MM.1S (cell line): Measurements from ENCODE around the gene SSR2.

Experiments
- DNase-seq: peaks from one replicate; pipeline ENCODE4 v3.0.0-alpha.2; 2015
- H2AFZ ChIP-seq: fragments of 300-600 bp; sonication (generic); 2 replicates; pipeline ENCODE4 v1.6.0; 2016; ENCODE audit warnings: antibody characterized with exemption, low read length
- H3F3A ChIP-seq: fragments of 300-600 bp; sonication (generic); 2 replicates; pipeline ENCODE4 v1.6.1; 2016; ENCODE audit warnings: mild to moderate bottlenecking, antibody characterized with exemption, low read length, moderate library complexity, mixed read lengths; ENCODE audit not compliant: insufficient read depth
- H3K27ac ChIP-seq: fragments of 300-600 bp; sonication (generic); 2 replicates; pipeline ENCODE4 v1.5.1; 2016; ENCODE audit warnings: mild to moderate bottlenecking, low read length
- H3K27me3 ChIP-seq: fragments of 300-600 bp; sonication (generic); replicated peaks from 2 replicates; pipeline ENCODE4 v1.6.0; 2016; ENCODE audit warnings: low read length; ENCODE audit not compliant: insufficient read depth
- H3K36me3 ChIP-seq: fragments of 300-600 bp; sonication (generic); replicated peaks from 2 replicates; pipeline ENCODE4 v1.6.1; 2016; ENCODE audit warnings: mild to moderate bottlenecking, low read length, mixed read lengths; ENCODE audit not compliant: insufficient read depth
- H3K4me1 ChIP-seq: fragments of 300-600 bp; sonication (generic); 2 replicates; pipeline ENCODE4 v1.6.1; 2016; ENCODE audit warnings: low read length, mixed read lengths
- H3K4me2 ChIP-seq: fragments of 300-600 bp; sonication (generic); 2 replicates; pipeline ENCODE4 v1.6.0; 2016; ENCODE audit warnings: low read depth, low read length
- H3K4me3 ChIP-seq: fragments of 300-600 bp; sonication (generic); 2 replicates; pipeline ENCODE4 v1.5.1; 2016; ENCODE audit warnings: low read length, mixed read lengths
- H3K79me2 ChIP-seq: fragments of 300-600 bp; sonication (generic); 2 replicates; pipeline ENCODE4 v1.6.1; 2016; ENCODE audit warnings: mixed run types, low read length, mixed read lengths
- H3K9ac ChIP-seq: fragments of 300-600 bp; sonication (generic); 2 replicates; pipeline ENCODE4 v1.6.1; 2016; ENCODE audit warnings: low read length, mixed read lengths
- H3K9me2 ChIP-seq: fragments of 300-600 bp; sonication (generic); replicated peaks from 2 replicates; pipeline ENCODE4 v1.6.1; 2016; ENCODE audit warnings: mild to moderate bottlenecking, low read length, mixed read lengths; ENCODE audit not compliant: insufficient read depth
- H3K9me3 ChIP-seq: fragments of 300-600 bp; sonication (generic); replicated peaks from 2 replicates; pipeline ENCODE4 v1.6.1; 2016; ENCODE audit warnings: mild to moderate bottlenecking, low read length, mixed read lengths; ENCODE audit not compliant: insufficient read depth
- H4K20me1 ChIP-seq: fragments of 300-600 bp; sonication (generic); 2 replicates; pipeline ENCODE4 v1.6.1; 2016; ENCODE audit warnings: mild to moderate bottlenecking, low read length, moderate library complexity, mixed read lengths; ENCODE audit not compliant: insufficient read depth
- EZH2 ChIP-seq: fragments of 300-600 bp; sonication (generic); optimal IDR thresholded peaks from 2 replicates; pipeline ENCODE3; 2017; ENCODE audit warnings: low read depth, mild to moderate bottlenecking, antibody characterized with exemption, low read length, mixed read lengths
- EZH2phosphoT487 ChIP-seq: fragments of 300-600 bp; sonication (generic); IDR thresholded peaks from 2 replicates; pipeline ENCODE4 v1.6.1; 2018; ENCODE audit warnings: antibody characterized with exemption, low read length
- TF ChIP-seq, protein P1 (sequence below): fragments of 300-600 bp; sonication (generic); IDR thresholded peaks from 2 replicates; pipeline ENCODE4 v1.5.1; 2016; ENCODE audit warnings: antibody characterized with exemption, low read length, mixed read lengths

The SSR2 gene

DNA sequence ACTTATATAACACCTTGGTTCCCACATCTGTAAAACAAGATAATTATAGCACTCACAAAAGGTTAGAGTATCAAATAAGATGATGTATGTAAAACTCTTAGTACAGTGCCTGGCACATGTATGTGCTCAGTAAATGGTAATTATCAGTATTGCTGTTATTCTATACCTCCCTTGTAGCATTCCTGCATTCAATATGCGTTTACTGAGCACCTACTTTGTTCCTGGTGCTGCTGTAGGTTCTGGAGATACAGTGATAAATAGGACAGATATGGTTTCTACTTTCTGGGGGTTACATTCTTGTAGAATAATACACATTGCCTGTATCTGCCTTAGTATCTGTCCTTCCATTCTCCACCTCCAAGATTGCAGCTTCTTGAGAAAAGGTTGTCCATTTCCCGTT lies 1.2 kb upstream of the SSR2 start:
- H2AFZ ChIP-seq: no peak overlapping the region
- H3K4me3 ChIP-seq: no peak overlapping the region
- peaks cover 7% of the 10 kb centered on the region; the same call in 1 of the 2 replicates for H3K4me1 ChIP-seq
- H3K27ac ChIP-seq: no peak overlapping the region
- H3F3A ChIP-seq: 0 out of 2 replicates have a peak, but pooled peaks cover 4% of the 10 kb centered on the region
- peaks cover 3% of the 10 kb centered on the region; the same call in 1 of the 2 replicates for H3K36me3 ChIP-seq
- H3K27me3 ChIP-seq: no peaks in the 10 kb centered on the region
- H3K9me3 ChIP-seq: no peaks in the 10 kb centered on the region
- no peaks in the 10 kb centered on the region for H3K9me2 ChIP-seq
- DNase-seq: no peak
- TF ChIP-seq, protein P1, sequence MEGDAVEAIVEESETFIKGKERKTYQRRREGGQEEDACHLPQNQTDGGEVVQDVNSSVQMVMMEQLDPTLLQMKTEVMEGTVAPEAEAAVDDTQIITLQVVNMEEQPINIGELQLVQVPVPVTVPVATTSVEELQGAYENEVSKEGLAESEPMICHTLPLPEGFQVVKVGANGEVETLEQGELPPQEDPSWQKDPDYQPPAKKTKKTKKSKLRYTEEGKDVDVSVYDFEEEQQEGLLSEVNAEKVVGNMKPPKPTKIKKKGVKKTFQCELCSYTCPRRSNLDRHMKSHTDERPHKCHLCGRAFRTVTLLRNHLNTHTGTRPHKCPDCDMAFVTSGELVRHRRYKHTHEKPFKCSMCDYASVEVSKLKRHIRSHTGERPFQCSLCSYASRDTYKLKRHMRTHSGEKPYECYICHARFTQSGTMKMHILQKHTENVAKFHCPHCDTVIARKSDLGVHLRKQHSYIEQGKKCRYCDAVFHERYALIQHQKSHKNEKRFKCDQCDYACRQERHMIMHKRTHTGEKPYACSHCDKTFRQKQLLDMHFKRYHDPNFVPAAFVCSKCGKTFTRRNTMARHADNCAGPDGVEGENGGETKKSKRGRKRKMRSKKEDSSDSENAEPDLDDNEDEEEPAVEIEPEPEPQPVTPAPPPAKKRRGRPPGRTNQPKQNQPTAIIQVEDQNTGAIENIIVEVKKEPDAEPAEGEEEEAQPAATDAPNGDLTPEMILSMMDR: no peak
- TF ChIP-seq EZH2 (no peak), EZH2phosphoT487 (no peak)
- H4K20me1 ChIP-seq: no peaks in the 10 kb centered on the region
- H3K9ac ChIP-seq: no peak overlapping the region
- peaks cover 38% of the 10 kb centered on the region for H3K79me2 ChIP-seq
- H3K4me2 ChIP-seq: no peak overlapping the region

DNA sequence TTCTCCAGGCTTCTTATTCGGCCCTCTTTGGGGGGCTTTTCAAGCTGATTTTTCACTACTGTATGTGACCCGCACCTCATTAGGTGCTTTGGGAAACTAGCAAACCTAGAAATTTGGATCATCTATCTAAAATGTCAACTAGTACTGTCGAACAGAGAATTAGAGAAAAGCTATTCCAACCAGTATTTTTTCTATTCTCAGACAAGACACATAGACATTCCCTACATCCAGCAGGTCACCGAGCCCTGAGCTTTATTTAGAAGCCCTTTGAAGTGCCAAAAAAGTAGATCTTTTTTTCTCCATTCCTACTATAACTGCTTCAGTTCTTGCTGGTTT lies 310 bp upstream of the SSR2 start:
- peaks cover 45% of the 10 kb centered on the region for H3K79me2 ChIP-seq
- H3K27me3 ChIP-seq: no peaks in the 10 kb centered on the region
- no peak for DNase-seq
- H3K36me3 ChIP-seq: peaks cover 8% of the 10 kb centered on the region; the same call in 1 of the 2 replicates
- no peaks in the 10 kb centered on the region for H3K9me3 ChIP-seq
- H3K4me3 ChIP-seq: peak overlapping the region; percentile 80
- peaks cover 9% of the 10 kb centered on the region; the same call in 1 of the 2 replicates for H3F3A ChIP-seq
- H3K4me1 ChIP-seq: peaks cover 7% of the 10 kb centered on the region; the same call in 1 of the 2 replicates
- H3K27ac ChIP-seq: no peak overlapping the region
- H3K4me2 ChIP-seq: peak overlapping the region; percentile 78
- no peak for TF ChIP-seq EZH2
- TF ChIP-seq, protein P1: no peak
- no peak for TF ChIP-seq EZH2phosphoT487
- H2AFZ ChIP-seq: peak overlapping the region; percentile 76
- no peaks in the 10 kb centered on the region for H3K9me2 ChIP-seq
- peak overlapping the region; percentile 8; the same call in 1 of the 2 replicates for H3K9ac ChIP-seq
- no peaks in the 10 kb centered on the region for H4K20me1 ChIP-seq

DNA sequence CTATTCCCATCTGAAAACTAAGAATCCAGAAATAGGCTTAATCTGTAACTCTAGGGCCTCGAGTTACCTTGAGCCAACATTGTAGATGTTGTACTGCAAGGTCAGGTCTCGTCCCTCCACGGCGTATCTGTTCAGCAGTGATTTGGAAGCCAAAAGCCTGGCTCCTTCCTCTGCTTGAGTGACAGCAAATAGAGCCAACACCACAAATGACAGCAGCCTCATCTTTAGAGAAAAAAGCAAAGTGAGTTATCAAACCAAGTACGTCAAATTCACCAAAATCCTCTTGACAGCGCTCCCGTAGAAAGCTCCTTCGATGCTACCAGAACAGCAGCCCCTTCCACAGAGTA lies 832 bp downstream of the SSR2 start:
- H3K79me2 ChIP-seq: peaks cover 53% of the 10 kb centered on the region
- H3K27ac ChIP-seq: peak overlapping the region; percentile 3; the same call in 1 of the 2 replicates
- H3F3A ChIP-seq: peaks cover 14% of the 10 kb centered on the region; the same call in 1 of the 2 replicates
- no peak for DNase-seq
- no peaks in the 10 kb centered on the region for H3K27me3 ChIP-seq
- no peak for TF ChIP-seq EZH2
- no peak for TF ChIP-seq EZH2phosphoT487
- TF ChIP-seq, protein P1: no peak
- H2AFZ ChIP-seq: no peak overlapping the region
- H3K9me2 ChIP-seq: no peaks in the 10 kb centered on the region
- H3K4me1 ChIP-seq: peaks cover 9% of the 10 kb centered on the region
- peak overlapping the region; percentile 76 for H3K9ac ChIP-seq
- H4K20me1 ChIP-seq: no peaks in the 10 kb centered on the region
- H3K9me3 ChIP-seq: no peaks in the 10 kb centered on the region
- peak overlapping the region; percentile 80 for H3K4me3 ChIP-seq
- H3K36me3 ChIP-seq: peaks cover 8% of the 10 kb centered on the region; the same call in 1 of the 2 replicates
- H3K4me2 ChIP-seq: peak overlapping the region; percentile 69
